KMS-11 (cell line): Measurements from ENCODE around the gene RANBP6.

Source experiments
- H2AFZ ChIP-seq: fragments of 200-600 bp; sonication (generic); 2 replicates; pipeline ENCODE4 v1.6.1; 2016; ENCODE audit warnings: antibody characterized with exemption, mixed run types, low read depth
- H3K27ac ChIP-seq: fragments of 200-600 bp; sonication (generic); 2 replicates; pipeline ENCODE4 v1.6.1; 2016; ENCODE audit warnings: mild to moderate bottlenecking, mixed run types
- H3K27me3 ChIP-seq: fragments of 200-600 bp; sonication (generic); 2 replicates; pipeline ENCODE4 v1.6.1; 2017; ENCODE audit warnings: mild to moderate bottlenecking, low read depth, mixed run types, moderate library complexity; ENCODE audit not compliant: insufficient read depth
- H3K36me3 ChIP-seq: fragments of 200-600 bp; sonication (generic); 2 replicates; pipeline ENCODE4 v1.6.1; 2017; ENCODE audit warnings: mild to moderate bottlenecking, mixed run types; ENCODE audit not compliant: insufficient read depth
- H3K4me1 ChIP-seq: fragments of 200-600 bp; sonication (generic); 2 replicates; pipeline ENCODE4 v1.6.1; 2016; ENCODE audit warnings: mild to moderate bottlenecking, low read depth, mixed run types; ENCODE audit not compliant: poor library complexity, severe bottlenecking
- H3K4me2 ChIP-seq: fragments of 200-600 bp; sonication (generic); 2 replicates; pipeline ENCODE4 v1.7.0; 2016; ENCODE audit warnings: mild to moderate bottlenecking, mixed run types
- H3K4me3 ChIP-seq: fragments of 200-600 bp; sonication (generic); IDR thresholded peaks from 2 replicates; pipeline ENCODE4 v1.6.1; 2017; ENCODE audit warnings: low read depth, low read length, mixed read lengths; ENCODE audit not compliant: insufficient read depth
- H3K79me2 ChIP-seq: fragments of 200-600 bp; sonication (generic); 2 replicates; pipeline ENCODE4 v1.6.1; 2016; ENCODE audit warnings: low read depth, mixed run types; ENCODE audit not compliant: insufficient read depth
- H3K9ac ChIP-seq: fragments of 200-600 bp; sonication (generic); 2 replicates; pipeline ENCODE4 v1.6.1; 2016; ENCODE audit warnings: mild to moderate bottlenecking, mixed run types
- H4K20me1 ChIP-seq: fragments of 200-600 bp; sonication (generic); 2 replicates; pipeline ENCODE4 v1.6.1; 2016; ENCODE audit warnings: mild to moderate bottlenecking, mixed run types; ENCODE audit not compliant: insufficient read depth
- CTCF ChIP-seq: fragments of 200-600 bp; sonication (generic); conservative IDR thresholded peaks from 2 replicates; pipeline ENCODE4 v1.6.1; 2017; ENCODE audit warnings: low read depth, mild to moderate bottlenecking, antibody characterized with exemption, low read length, moderate library complexity, mixed read lengths

The RANBP6 gene

DNA sequence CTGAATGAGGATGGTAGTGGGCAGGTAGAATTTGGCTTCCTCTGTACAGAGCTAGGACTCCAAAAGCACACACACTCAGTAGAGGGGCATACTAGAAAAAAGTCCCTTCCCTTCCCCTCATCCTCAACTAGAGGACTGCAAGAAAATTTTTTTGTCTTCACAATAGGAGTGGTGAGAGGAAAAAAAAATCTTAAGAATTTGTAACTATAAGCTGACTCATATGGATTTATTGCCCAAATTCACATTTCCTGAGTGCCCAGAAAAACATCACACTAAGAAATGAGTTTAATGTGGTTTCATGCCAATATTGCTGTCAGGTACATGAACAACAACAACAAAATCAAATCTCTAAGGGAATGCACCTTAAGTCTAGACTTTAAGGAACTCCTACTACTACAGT lies 43.7 kb downstream of the RANBP6 start:
- TF ChIP-seq CTCF = no peak
- no peak overlapping the region for H3K4me2 ChIP-seq
- H3K27me3 ChIP-seq = no peaks in the 10 kb centered on the region
- no peak overlapping the region for H2AFZ ChIP-seq
- no peaks in the 10 kb centered on the region for H3K36me3 ChIP-seq
- no peak overlapping the region for H3K4me3 ChIP-seq
- no peaks in the 10 kb centered on the region for H3K79me2 ChIP-seq
- H3K9ac ChIP-seq = no peak overlapping the region
- H3K27ac ChIP-seq = no peak overlapping the region
- peaks cover 28% of the 10 kb centered on the region for H3K4me1 ChIP-seq
- no peaks in the 10 kb centered on the region for H4K20me1 ChIP-seq
